NCI-H2227 (cell line): ENCODE measurements around the gene RBM5.

Experiments used
- DNase-seq: peaks from one replicate; lab custom pipeline; 2025; ENCODE audit not compliant: unreplicated experiment; lab: John Stamatoyannopoulos, UW

The RBM5 gene

DNA sequence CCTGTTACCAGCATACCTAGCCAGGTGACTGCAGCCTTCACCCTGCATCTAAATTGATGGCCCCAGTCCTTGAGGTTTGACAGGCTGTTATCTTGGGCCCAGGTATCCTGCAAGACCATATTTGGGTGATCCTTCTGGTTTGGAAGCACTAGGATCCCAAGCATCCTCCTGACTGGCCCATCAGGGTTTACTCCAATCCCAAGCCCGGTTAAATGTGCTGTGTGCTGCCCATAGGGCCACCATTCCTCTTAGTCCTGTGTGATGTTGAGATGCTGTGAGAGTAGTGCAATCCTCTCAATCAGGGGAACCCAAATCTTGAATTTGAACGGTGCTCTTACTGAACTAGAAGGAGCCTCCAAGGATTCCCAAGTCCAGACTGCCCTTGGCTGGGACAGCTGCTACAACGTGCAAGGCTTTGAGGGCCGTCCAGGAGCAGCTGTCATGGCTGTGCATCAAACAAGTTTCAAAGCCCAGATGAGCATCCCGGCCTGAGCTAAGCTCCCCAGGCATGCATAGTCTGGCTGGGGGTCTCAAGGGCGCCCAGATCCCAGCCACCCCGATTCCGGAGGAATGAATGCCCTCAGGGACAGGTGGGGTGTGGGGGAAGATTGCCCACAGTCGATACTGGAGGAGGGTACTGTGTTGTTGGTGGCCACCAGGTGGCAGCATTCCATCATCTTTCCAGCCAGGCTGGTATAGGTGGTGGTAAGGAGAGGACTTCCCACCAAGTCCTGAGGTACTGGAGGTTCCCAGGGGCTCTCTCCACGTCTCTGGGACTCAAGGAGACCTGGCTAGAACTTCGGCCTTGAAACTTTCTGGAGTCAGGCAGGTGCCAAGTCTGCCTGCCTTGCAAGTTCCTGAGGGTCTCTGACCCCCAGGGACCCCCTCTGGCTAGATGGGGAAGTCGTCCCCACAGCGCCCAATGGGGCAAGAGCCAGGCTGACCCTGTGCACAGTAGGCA is 32.6 kb downstream of the RBM5 start:
- DNase-seq: peak; percentile 67

DNA sequence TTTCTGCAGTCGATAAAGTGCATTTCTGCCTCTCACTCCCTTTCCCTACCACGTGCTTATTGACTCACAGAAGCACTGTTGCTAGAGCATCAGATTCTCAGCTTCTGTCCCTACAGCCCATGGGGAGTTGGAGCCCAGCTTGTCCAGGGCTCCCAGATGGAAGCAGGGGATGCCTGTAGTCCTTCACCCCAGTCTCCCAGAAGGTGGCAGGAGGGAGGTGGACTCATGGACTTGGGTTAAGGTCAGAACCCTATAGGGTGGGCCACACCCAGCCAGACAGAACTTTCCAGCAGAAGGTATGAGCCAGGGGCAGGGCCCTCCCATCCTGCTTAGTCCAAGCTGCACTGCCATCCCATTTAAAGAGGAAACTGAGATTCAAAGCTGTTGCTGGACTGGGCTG is 33.4 kb downstream of the RBM5 start:
- DNase-seq: no peak

DNA sequence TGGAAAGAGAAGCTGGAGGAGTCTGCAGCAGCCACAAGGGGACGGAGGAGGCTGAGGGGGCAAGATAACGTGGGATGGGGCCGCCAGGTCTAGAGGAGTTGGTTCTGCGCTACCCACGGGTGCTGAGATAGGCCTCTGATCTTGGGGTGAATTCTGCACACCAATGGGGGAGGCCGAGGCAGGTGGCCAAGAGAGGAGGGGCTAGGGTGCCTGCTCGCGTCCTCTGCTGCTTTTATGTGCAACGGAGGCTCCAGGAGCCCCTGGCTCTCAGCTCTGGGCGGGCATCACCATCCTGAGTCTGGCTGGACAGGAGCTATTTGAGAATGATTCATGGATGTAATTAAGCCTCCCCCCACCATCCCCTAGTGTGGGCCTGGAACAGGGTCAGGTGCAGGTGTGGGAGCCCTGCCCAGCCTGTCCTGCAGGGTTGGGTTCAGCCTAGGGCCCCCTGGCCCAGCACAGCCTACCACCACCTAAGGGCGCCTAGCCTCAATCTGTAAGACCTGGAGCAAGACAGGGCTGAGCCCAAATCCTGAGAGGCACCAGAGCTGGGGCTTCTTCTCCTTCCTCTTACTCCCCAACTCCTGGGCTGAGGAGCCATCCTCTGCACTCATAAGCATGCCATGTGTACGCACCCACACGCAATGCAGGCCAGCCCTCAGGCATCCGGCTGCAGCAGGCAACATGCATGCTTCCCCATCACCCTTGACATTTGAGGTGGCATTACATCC is 34.1 kb downstream of the RBM5 start:
- DNase-seq: no peak

DNA sequence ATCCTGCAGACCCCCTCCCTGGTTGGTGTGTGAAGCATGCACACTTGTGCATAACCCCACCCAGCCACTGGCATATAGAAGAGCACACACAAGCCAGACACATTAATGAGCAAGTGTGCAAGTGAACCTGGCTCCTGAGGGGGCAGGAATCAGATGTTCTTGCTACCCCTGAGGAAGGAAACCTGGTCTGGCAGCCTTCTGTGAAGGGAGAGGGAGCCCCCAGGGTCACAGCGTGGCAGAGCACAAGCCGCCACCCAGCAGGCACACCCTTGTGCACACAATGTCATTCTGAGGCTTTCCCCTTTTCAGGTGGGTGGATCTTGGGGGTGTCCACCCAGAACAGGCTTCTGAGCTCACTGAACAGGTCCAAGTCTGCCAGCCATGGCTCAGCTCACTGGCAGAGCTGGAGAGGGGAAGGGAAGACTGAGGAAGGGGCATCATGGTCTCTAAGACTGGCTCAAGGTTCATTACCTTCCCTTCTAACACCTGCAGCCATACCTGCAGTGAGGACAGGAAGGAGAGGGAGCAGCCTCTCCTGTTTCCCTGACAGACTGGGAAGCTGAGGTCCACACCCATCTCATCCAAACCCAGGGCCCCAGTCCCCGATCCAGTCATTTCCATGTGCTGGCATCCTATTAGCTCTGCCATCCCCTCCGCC is 34.8 kb downstream of the RBM5 start:
- no peak for DNase-seq

DNA sequence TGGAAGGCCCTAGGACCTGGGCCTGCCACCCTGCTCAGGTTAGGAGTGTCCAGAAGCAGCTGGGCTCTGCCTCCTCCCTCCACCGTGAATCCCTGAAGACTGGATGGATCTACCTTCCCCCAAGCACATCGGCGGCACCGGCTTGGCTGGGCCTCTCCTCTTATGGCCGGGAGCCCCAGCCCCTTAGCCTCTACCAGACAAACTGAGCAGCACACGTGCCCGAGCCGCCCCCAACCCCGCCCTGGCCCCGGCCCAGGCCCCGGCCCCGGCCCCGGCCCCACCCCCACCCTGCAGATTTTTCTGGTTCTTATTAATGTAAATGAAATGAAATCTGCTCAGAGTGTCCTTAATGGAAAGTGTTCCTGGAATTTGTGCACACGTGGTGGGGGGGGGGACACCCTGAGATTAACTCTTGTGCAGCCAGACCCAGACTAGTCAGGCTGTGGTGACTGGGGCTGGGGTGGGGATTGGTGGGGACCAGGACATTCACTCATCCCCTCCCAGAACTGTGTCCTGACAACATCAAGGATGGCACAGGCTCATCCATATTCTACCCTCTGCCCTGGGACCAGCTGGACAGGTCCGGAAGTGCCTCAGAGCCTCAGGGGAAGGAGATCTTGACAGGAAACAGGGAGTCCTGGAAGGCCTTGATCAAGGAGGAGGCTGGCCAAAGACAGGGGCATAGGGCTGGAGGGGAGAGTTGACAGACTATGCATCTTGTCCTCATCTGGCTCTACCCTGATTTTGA is 35.5 kb downstream of the RBM5 start:
- DNase-seq: no peak

DNA sequence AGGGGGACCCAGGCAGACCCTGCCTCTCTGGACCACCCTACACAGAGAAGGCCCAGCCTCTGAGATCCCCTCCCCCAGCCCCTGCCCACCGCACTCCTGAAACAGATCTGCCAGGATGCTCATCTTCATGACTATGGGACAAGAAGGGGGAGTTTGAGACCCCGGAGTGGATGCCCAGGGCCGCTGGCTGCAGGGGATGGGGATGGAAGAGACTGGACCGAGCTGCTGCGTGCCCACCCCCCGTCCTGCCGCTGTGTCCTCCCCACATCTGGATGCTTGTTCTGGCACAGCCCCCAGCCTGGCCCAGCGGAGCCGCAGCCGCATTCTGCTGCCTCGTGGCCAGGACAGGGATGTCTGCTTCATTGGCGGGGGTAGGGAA is 36.1 kb downstream of the RBM5 start:
- no peak for DNase-seq

DNA sequence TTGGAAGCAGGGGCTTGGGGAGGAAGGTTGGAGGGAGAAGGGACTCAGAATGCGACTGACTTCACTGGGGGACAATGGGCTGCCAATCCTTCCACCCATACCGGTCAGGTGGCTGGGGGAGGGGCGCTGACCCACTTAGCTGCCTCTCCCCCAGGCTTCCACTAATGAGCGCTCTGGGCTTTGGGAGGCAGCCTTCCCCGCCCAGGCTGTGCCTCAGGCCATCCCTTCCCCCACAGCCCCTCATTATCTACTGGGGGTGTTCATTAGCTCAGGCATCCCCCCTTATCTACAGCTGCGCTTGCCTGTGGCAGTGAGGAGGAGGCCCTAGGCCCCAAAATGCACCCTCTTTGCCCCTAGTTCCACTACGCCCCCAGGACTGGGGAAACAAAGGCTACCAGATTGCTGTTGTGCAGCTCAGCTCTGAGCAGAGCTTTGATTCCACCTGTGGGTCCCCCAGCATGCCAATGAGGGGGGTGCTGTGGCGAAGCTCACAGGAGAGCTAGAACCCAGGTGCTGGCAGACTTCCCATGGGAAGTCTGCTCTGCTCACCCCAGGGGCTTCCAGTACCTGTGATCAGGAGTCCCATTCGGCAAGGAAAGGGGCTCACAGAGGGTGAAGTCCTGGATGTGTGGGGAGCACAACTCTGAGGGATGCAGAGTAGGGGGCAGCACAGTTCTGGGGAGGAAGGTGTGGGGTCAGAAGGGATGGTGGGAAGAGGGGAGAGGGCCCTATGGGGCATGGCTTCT is 37.0 kb downstream of the RBM5 start:
- DNase-seq: no peak

DNA sequence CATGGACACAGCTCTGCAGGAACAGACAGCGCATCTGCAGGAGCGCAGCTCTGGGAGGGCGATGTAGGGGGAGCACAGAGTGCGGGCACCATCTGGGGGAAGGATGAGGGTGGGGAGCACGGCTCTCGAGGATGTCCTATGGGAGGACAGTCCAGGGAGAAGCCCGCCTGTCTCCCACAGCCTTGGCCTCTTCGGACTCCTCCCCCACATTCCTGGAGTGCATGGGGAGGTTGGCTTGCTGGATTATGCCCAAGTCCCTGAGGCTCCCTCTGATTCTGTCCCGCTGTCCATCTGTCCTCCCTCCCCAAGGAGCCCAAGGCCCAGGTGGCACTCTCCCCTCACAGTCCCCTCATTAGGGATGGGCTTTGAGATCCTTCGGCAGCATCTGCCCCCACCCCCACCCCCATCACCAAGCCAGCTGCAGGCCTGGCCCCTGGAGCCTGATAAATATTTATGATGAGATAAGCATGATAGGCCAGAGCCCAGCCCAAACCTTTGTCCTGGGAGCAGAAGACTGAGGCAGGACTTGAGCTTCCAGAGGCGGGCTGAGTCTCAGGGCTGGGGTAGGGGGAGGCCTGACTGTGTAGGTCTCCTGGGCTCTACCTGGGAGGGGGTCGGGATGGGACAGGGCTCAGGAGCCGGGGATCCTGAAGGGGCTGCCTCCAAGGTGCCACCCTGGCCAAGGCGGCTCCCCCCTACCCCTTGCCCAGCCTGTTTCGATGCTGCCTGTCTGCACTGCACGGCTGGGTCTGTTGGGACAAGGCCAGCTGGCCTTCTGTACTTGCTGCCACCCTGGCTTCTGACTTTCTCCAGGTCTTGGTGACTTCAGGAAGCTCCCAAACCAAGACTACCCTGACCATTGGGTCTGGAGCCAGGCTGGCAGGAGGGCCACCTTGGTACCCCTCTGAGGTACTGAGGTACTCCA is 37.8 kb downstream of the RBM5 start:
- no peak for DNase-seq

DNA sequence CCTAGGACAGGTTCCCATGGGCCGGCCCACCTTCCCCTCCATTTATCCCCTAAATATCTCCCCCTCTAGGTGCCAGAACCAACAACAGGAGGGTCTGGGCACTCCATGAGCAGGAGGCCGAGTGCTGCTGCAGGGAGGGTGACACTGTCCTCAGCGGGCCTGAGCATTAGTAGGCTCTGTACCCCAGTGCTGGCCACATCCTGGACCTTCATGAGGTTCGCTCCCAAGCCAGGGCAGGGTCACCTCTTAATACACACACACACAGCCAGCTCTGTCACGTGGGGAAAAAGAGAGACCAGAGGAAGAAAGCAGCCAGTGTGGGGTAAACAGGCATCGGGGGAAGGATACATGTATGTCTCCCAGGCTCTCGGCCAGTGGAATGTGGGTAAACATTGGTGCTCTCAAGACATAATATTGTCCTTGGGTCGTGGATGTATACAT is 38.6 kb downstream of the RBM5 start:
- no peak for DNase-seq

DNA sequence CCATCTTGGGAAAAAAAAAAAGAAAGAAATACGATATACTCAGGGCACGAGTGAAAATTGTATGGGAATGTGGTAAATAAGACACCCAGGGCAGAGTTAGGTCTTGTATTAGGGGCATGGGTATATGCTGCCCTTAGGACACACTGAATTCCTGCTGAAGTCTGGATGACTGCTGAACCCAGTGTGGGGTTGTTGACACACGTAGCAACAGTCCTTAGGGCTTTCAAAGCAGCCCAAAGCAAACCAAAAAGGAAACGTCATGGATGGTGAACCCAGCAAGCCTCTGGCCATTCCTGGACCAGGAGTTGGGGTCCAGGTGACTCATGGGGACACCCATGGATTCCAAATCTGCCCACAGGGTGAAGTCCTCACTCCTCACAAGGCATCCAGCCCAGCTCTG is 39.3 kb downstream of the RBM5 start:
- DNase-seq: no peak

DNA sequence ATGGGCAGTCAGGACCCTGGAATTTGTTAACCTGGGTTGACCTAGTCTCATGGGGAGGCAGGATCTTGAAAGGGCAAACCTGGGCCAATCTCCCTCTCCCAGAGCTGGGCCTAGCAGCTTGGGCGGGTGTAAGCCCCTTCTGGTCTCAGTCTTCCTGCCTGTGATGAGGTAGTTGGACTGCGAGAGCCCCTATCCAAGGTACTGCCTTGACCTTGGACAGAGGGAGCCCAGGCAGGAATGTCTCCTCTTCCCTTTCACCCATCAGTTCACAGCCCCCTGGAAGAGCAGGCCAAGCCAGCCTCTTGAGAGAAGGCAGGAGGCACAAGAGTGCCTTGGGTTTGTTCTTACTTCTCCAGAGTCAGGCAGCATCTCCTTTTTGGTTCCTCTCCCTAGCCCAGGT is 41.7 kb downstream of the RBM5 start:
- no peak for DNase-seq

DNA sequence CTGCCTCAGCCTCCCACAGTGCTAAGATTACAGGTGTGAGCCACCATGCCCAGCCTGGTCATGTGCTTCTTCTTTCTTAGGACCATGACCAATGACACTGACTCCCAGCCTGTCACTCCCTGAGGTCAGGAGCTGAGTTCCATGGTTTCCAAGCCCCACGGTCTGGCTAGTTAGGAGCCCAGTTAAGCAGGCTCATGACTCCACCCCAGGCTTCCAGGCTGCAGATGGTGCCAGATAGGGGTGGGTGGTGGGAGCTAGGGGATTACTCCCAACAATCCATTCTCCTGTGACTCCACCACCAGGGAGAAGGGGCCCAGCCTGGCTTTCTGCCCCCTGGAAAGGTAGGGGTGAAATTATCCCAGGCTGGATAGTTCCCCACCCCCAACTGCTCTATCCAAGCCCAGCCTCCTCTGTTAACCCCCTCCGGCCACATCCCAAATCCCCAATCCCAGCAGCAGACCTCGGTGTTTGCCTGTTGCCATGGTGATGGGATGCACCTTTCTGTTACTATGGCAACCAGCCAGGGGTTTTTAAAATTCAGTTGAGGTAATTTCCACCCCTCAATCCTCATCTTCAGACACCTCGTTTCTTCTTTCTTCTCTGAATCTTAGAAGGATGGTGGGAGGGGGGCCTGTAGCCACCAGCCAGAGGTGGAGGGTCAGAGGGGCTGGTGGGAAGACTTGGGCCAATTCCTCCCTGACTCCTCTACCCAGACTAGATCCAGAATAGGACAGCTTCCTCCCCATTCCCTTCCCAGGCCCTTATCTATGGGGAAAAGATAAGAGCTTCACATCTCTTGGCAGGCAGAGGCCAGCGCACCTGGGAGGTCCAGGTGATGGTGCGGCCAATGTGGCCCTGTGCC is 43.9 kb downstream of the RBM5 start:
- DNase-seq: peak; percentile 22

DNA sequence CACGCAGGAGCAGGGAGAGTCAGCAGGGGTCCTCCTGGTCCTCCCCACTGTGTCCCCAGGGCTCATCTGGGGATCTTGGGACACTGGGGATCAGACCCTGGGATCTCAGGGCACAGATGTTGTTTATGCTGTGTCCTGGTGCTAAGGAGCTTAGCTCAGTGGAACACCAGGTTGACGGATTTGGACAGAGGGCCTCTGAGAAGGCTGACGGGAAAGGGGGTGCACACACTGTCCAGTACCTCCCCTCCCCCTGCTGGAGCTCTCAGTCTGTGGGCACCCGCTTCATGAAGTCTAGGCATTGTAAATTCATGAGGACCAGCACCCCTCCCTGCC is 44.5 kb downstream of the RBM5 start:
- DNase-seq: no peak

DNA sequence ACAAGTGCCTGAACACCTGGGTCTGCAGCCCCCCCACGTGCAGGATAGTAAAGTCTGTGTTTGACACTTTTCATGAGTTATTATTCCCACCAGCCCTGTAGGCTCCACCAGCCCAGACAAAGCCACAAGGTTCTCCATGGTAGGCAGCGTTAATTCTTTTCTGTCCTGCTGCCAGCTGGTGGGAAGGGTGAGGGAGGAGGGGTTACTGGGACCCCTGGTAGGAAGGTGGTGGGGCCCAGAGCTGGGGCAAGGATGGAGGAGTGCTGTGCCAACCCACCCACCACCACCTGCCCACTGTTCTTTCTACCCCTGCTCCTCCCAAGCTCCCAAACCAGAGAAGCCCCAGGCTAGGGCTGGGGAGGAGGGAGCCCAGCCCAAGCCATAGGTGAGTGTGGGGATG is 45.6 kb downstream of the RBM5 start:
- no peak for DNase-seq

DNA sequence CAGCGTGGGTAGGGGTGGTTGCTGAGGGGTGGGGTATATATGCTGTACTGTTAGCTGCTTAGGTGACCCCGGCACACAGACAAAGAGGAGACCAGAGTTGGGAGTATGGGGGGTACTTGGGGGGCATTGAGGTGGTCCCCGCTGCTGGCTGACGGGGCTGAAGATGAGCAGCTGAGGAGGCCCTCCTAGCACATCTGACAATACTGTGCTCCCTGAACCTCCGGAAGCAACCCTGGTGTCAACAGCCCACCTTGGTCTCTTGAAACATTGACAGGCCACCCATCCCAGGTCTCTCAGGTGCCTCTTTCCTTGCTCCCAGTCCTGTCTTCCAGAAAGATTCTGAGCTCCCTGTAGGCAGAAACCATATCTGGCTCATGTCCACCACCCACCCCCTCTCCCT is 47.2 kb downstream of the RBM5 start:
- DNase-seq: no peak

DNA sequence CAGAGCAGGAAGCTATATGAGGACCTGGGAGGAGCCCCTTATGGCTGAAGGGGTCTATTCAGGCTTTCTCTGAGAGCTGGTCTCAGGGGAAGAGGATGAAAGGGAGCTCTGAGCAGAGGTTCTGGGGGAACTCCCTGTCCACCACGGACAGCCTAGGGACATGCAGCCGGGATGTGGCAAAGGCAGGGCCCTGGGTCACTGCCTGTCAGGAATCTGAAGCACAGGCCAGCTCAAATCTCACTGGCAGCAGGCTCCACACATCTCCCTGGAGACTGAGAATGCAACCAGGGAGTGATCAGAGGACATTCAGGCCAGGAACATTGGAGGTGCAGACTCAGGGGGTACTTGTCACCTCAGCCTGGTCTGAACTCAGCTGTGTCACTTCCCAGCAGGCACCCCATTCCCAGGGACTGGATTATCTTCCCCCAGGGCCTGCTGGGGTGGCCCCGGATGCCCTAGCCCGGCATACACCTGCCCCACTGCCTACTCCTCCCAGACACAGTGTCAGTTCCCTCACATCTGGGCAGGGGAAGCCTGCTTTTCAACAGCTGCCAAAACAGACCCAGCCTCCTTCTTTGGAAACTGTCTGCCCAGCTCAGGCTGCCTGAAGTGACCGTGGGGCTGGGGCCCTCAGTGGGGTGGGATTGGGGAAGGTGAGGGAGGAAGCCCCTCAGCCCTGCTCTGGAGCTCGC is 48.1 kb downstream of the RBM5 start:
- DNase-seq: no peak

DNA sequence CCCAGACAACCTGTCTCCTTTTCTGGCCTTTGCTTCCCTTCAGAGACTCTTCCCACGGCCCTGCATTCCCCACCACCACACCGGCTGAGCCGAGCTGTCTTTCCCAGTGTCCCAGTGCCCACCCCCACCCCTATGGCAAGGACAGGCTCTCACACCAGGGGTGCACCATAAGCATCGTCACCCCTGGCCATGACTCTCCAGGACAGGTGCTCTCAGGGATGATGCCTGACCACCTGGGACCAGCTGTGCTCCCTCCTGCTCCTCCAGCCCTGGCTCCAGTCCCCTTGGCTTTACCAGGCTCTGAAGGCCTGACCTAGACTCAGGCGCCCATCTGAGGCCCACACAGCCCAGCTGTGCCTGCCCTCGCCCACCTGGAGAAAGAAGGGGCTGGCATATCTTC is 48.8 kb downstream of the RBM5 start:
- no peak for DNase-seq
